Kidney epithelial cell (primary cell): ENCODE results near the gene POU3F1. TPM values are rescaled to one million over a fixed set of nuclear protein-coding genes. Genes with fewer than 3 reads are reported as not detected.

ENCODE experiments used
- DNase-seq: peaks from one replicate; pipeline ENCODE4 v3.0.0-alpha.2; 2010; ENCODE audit warnings: low read depth
- H3K27me3 ChIP-seq: 2 replicates; pipeline ENCODE4 v1.6.0; 2011; ENCODE audit warnings: low read length; ENCODE audit not compliant: control insufficient read depth, insufficient read depth
- H3K36me3 ChIP-seq: 2 replicates; pipeline ENCODE4 v1.5.1; 2011; ENCODE audit warnings: low read length; ENCODE audit not compliant: control insufficient read depth, insufficient read depth
- H3K4me3 ChIP-seq: 2 replicates; pipeline ENCODE4 v1.5.1; 2011; ENCODE audit warnings: low read depth, mild to moderate bottlenecking, control low read depth, low read length
- total RNA-seq: library from RNA; depleted of rRNA; stranded (reverse); fragments of >200 nt; gene quantifications from 2 replicates; pipeline ENCODE4 v1.2.3, GENCODE V29; 2015
- TF ChIP-seq, protein P1 (sequence below): IDR thresholded peaks from 2 replicates; pipeline ENCODE4 v1.5.1; 2011; ENCODE audit warnings: mild to moderate bottlenecking, moderate library complexity, low read length, control low read depth, inconsistent platforms; ENCODE audit not compliant: insufficient read depth, poor library complexity, severe bottlenecking

POU3F1 gene
- total RNA-seq, 1 donor from 2014 or later = 0.08 TPM

GRCh38 chr1:38062361-38063288 lies 16.0 kb upstream of the POU3F1 start:
- Histone ChIP-seq H3K27me3 (peaks cover 5% of the 10 kb centered on the region), H3K36me3 (no peaks in the 10 kb centered on the region), H3K4me3 (no peak overlapping the region)
- DNase-seq = no peak
- TF ChIP-seq, protein P1, sequence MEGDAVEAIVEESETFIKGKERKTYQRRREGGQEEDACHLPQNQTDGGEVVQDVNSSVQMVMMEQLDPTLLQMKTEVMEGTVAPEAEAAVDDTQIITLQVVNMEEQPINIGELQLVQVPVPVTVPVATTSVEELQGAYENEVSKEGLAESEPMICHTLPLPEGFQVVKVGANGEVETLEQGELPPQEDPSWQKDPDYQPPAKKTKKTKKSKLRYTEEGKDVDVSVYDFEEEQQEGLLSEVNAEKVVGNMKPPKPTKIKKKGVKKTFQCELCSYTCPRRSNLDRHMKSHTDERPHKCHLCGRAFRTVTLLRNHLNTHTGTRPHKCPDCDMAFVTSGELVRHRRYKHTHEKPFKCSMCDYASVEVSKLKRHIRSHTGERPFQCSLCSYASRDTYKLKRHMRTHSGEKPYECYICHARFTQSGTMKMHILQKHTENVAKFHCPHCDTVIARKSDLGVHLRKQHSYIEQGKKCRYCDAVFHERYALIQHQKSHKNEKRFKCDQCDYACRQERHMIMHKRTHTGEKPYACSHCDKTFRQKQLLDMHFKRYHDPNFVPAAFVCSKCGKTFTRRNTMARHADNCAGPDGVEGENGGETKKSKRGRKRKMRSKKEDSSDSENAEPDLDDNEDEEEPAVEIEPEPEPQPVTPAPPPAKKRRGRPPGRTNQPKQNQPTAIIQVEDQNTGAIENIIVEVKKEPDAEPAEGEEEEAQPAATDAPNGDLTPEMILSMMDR = no peak

DNA sequence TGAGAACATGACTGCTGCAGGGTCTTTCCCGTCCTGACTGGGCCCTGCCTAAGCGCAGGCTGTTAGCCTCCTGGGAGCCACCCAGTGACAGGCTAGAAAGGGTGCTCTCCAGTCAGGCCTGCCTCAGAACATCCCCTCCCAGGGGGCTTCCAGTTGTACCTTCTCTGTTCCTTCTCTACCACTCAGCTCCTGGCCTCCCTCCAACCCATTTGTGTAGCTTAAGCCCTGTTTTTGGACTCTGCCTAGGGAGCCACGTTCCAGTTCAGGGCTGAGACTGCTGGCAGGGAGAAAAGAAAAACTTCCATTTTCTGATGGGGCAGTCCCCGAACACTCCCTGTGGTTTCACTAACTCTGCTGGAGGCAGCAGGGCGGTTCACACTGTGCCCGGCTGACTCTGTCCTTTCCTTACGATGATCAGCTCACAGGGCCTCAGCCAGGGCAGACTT lies 15.3 kb upstream of the POU3F1 start:
- no peak for DNase-seq
- H3K27me3 ChIP-seq = no peaks in the 10 kb centered on the region
- no peaks in the 10 kb centered on the region for H3K36me3 ChIP-seq
- TF ChIP-seq, protein P1 = no peak
- no peak overlapping the region for H3K4me3 ChIP-seq

DNA sequence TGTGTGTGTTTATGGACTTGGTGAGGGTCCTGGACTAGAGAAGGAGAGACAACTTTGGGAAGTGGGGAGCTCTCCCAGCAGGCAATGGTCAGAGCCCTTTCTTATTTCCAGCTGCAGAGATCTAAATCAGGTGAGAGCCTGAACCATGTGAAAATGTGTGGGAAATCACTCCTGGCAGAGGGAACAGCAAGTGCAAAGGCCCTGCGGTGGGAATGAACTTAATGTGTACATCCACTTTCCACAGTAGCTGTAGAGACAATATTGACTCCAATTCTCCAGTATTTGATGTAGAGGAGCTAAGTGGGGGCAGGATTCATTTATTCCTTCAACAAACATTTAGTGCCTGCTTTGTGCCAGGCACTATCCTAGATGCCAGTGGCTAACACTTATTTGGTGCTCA lies 14.7 kb upstream of the POU3F1 start:
- H3K36me3 ChIP-seq = no peaks in the 10 kb centered on the region
- no peaks in the 10 kb centered on the region for H3K27me3 ChIP-seq
- no peak overlapping the region for H3K4me3 ChIP-seq
- TF ChIP-seq, protein P1 = no peak
- DNase-seq = no peak

DNA sequence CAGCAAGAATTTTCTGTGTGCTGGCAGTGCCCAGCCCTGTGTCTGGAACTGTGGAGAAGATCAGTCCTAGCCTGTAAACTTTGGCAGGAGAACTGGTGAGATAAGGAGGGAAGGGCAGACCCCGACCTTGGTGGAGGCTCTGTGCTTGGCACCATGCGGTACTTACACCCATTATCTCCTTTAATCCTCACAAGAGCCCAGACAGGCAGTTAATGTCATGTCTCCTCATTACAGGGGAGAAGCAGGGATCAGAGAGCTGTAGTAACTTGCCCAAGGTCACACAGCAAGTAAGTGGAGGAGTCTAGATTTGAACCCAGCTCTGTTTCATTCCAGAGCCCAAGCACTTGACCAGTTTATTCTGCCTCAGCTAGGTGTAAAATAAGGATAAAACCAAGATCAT lies 13.9 kb upstream of the POU3F1 start:
- DNase-seq = no peak
- no peaks in the 10 kb centered on the region for H3K27me3 ChIP-seq
- no peaks in the 10 kb centered on the region for H3K36me3 ChIP-seq
- TF ChIP-seq, protein P1 = no peak
- H3K4me3 ChIP-seq = no peak overlapping the region

- Histone ChIP-seq H3K4me3 (no peak overlapping the region), H3K36me3 (no peaks in the 10 kb centered on the region), H3K27me3 (no peaks in the 10 kb centered on the region)
- DNase-seq = no peak
- TF ChIP-seq, protein P1 = no peak
Observed at GRCh38 chr1:38059635-38060250, 13.2 kb upstream of the POU3F1 start.
